Right ventricle myocardium superior (tissue), 1 donor: ENCODE data around the gene TAS2R19. TPM values are rescaled to one million over a fixed set of nuclear protein-coding genes. Genes with fewer than 3 reads are reported as not detected.
"Not testable (repeated sequence)": the region's sequence is repeated elsewhere in the genome, so short reads cannot be mapped to it uniquely, and the experiment has no call there.

ENCODE experiments used
- ATAC-seq: fragments of 200-7000 bp; cut with Tn5 transposase; one replicate; pipeline ENCODE4 v1.9.1; 2020; ENCODE audit warnings: mild to moderate bottlenecking; ENCODE audit not compliant: poor library complexity
- DNase-seq: peaks from one replicate; pipeline ENCODE4 v3.0.0-alpha.2; 2020
- intact Hi-C: fragments of 100-400 bp; cut with DNase I; formaldehyde crosslinking; loops from one replicate; pipeline ENCODE4 v1.11.2; 2022
- long read RNA-seq: library from polyadenylated mRNA; unstranded; transcript quantifications from one replicate; pipeline ENCODE4 v2.0.0, GENCODE V29; 2021
- total RNA-seq: library from RNA; stranded (reverse); fragmentation: NEBNext Ultra II Directional; extraction: Animal tissue kit (Norgen Biotek cat#: 25700); gene quantifications from one replicate; pipeline ENCODE4 v1.2.1, GENCODE V29; 2021
- donor health status: DM: no; HTN: yes; CAD: no; lungs with severe emphysema.

Gene TAS2R19
- 0.51 TPM for total RNA-seq
- long read RNA-seq: 0 reads

- intact Hi-C loops: no loop called here
- DNase-seq (no peak), ATAC-seq (no peak)
These were observed at the start of gene TAS2R19 for GRCh38 chr12:11022520-11022919. TSS of gene TAS2R19 (minus strand) at chr12:11022620. CDS start at chr12:11022571, 49 bp downstream.

- DNase-seq (no peak), ATAC-seq (no peak)
- intact Hi-C loops: loop anchor here (5.0 kb wide), 1 partner anchor 54 kb away; no protein-coding TSS in a partner anchor
These were observed 49.0 kb upstream of the TAS2R19 start for GRCh38 chr12:11071414-11071813.

GRCh38 chr12:11070999-11071398, 48.6 kb upstream of the TAS2R19 start:
- ATAC-seq (no peak), DNase-seq (no peak)
- intact Hi-C loops: loop anchor here (5.0 kb wide), 1 partner anchor 54 kb away; no protein-coding TSS in a partner anchor

- no peak for DNase-seq
- no peak for ATAC-seq
- intact Hi-C loops: loop anchor here (5.0 kb wide), 1 partner anchor 53 kb away; no protein-coding TSS in a partner anchor
These were observed 47.5 kb upstream of the TAS2R19 start for GRCh38 chr12:11069854-11070365.

- intact Hi-C loops: no loop called here
- peak; percentile 94 for ATAC-seq
- no peak for DNase-seq
These were observed 45.1 kb upstream of the TAS2R19 start for GRCh38 chr12:11067514-11067913.

GRCh38 chr12:11062194-11062593, 39.8 kb upstream of the TAS2R19 start, which contains the start of gene TAS2R46:
TSS of gene TAS2R46 (minus strand) at chr12:11062294. CDS start at chr12:11062294, 0 bp downstream.
- ATAC-seq, DNase-seq, intact Hi-C loops: not testable (repeated sequence)

- intact Hi-C loops: no loop called here
- DNase-seq (no peak), ATAC-seq (no peak)
These were observed 37.4 kb upstream of the TAS2R19 start for GRCh38 chr12:11059784-11060183.

- DNase-seq (no peak), ATAC-seq (peak; percentile 89)
- intact Hi-C loops: no loop called here
These were observed 36.6 kb upstream of the TAS2R19 start for GRCh38 chr12:11059041-11059440.

- no peak for DNase-seq
- intact Hi-C loops: no loop called here
- no peak for ATAC-seq
These were observed 32.9 kb upstream of the TAS2R19 start for GRCh38 chr12:11055306-11055705.

GRCh38 chr12:11049806-11050531, 27.5 kb upstream of the TAS2R19 start:
- DNase-seq, intact Hi-C loops, ATAC-seq: not testable (repeated sequence)

GRCh38 chr12:11041366-11041765, 18.9 kb upstream of the TAS2R19 start:
- intact Hi-C loops, DNase-seq, ATAC-seq: not testable (repeated sequence)

GRCh38 chr12:11040162-11040561, 17.7 kb upstream of the TAS2R19 start:
- DNase-seq (no peak), ATAC-seq (no peak)
- intact Hi-C loops: no loop called here

GRCh38 chr12:11039171-11039570, 16.8 kb upstream of the TAS2R19 start:
- no peak for DNase-seq
- intact Hi-C loops: no loop called here
- ATAC-seq: no peak

- intact Hi-C loops, ATAC-seq, DNase-seq: not testable (repeated sequence)
These were observed 11.5 kb upstream of the TAS2R19 start for GRCh38 chr12:11033959-11034358.

GRCh38 chr12:11031307-11031706, 8.9 kb upstream of the TAS2R19 start, which contains the start of gene TAS2R31:
TSS of gene TAS2R31 (minus strand) at chr12:11031407. CDS start at chr12:11031335, 72 bp downstream.
- DNase-seq (no peak), ATAC-seq (no peak)
- intact Hi-C loops: no loop called here

- ATAC-seq: no peak
- no peak for DNase-seq
- intact Hi-C loops: no loop called here
These were observed 3.7 kb upstream of the TAS2R19 start for GRCh38 chr12:11026118-11026517.

GRCh38 chr12:11023387-11023786, 967 bp upstream of the TAS2R19 start:
- no peak for DNase-seq
- intact Hi-C loops: no loop called here
- ATAC-seq: no peak

- DNase-seq (no peak), ATAC-seq (no peak)
- intact Hi-C loops: loop anchor here (5.0 kb wide), 1 partner anchor 55 kb away; no protein-coding TSS in a partner anchor
These were observed 5.5 kb downstream of the TAS2R19 start for GRCh38 chr12:11016937-11017336.

GRCh38 chr12:11015775-11016430, 6.5 kb downstream of the TAS2R19 start:
- peak; percentile 20 for ATAC-seq
- no peak for DNase-seq
- intact Hi-C loops: loop anchor here (5.0 kb wide), 1 partner anchor 56 kb away; no protein-coding TSS in a partner anchor
